Progenitor cell of endocrine pancreas (in vitro differentiated cells): ENCODE results near the gene PPL. TPM values are rescaled to one million over a fixed set of nuclear protein-coding genes. Genes with fewer than 3 reads are reported as not detected.

Experiments
- DNase-seq: peaks from one replicate; pipeline ENCODE4 v3.0.0; 2021; ENCODE audit warnings: low spot score; ENCODE audit not compliant: unreplicated experiment
- H3K27ac Mint-ChIP-seq: 2 replicates; pipeline ENCODE4 v1.8.0; 2021; ENCODE audit warnings: mild to moderate bottlenecking, moderate library complexity, mixed read lengths
- H3K27me3 Mint-ChIP-seq: 2 replicates; pipeline ENCODE4 v1.8.0; 2021; ENCODE audit warnings: mixed read lengths
- H3K36me3 Mint-ChIP-seq: 2 replicates; pipeline ENCODE4 v1.8.0; 2022; ENCODE audit warnings: mixed read lengths; ENCODE audit not compliant: insufficient read depth
- H3K4me1 Mint-ChIP-seq: 2 replicates; pipeline ENCODE4 v1.8.0; 2021; ENCODE audit warnings: low read depth, mixed read lengths
- H3K4me3 Mint-ChIP-seq: 2 replicates; pipeline ENCODE4 v1.8.0; 2021; ENCODE audit warnings: low read depth, mild to moderate bottlenecking, moderate library complexity, mixed read lengths
- H3K9me3 Mint-ChIP-seq: 2 replicates; pipeline ENCODE4 v1.8.0; 2021; ENCODE audit warnings: low read depth, mixed read lengths
- total RNA-seq: library from RNA; stranded (reverse); gene quantifications from 2 replicates; pipeline ENCODE4 v1.2.1, GENCODE V29; 2021
- TF ChIP-seq, protein P1 (sequence below): fragments of 200-600 bp; sonication (generic); IDR thresholded peaks from one replicate; pipeline ENCODE4 v1.5.0; 2021; ENCODE audit warnings: antibody characterized with exemption, mild to moderate bottlenecking; ENCODE audit not compliant: unreplicated experiment

PPL gene
- total RNA-seq, 1 donor from 2014 or later: 64.1 TPM

DNA sequence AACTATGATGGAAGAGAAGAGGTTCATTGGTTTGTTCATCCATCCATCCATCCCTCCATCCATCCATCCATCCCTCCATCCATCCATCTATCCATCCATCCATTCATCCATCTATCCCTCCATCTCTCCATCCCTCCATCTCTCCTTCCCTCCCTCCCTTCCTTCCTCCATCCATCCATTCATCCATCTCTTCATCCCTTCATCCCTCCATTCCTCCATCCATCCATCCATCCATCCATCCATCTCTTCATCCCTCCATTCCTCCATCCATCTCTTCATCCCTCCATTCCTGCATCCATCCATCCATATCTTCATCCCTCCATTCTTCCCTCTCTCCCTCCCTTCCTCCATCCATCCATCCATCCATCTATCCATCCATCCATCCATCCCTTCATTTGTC is 10.0 kb upstream of the PPL start:
- DNase-seq: no peak
- H3K9me3 Mint-ChIP-seq: no peaks in the 10 kb centered on the region
- TF ChIP-seq, protein P1, sequence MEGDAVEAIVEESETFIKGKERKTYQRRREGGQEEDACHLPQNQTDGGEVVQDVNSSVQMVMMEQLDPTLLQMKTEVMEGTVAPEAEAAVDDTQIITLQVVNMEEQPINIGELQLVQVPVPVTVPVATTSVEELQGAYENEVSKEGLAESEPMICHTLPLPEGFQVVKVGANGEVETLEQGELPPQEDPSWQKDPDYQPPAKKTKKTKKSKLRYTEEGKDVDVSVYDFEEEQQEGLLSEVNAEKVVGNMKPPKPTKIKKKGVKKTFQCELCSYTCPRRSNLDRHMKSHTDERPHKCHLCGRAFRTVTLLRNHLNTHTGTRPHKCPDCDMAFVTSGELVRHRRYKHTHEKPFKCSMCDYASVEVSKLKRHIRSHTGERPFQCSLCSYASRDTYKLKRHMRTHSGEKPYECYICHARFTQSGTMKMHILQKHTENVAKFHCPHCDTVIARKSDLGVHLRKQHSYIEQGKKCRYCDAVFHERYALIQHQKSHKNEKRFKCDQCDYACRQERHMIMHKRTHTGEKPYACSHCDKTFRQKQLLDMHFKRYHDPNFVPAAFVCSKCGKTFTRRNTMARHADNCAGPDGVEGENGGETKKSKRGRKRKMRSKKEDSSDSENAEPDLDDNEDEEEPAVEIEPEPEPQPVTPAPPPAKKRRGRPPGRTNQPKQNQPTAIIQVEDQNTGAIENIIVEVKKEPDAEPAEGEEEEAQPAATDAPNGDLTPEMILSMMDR: no peak
- H3K4me3 Mint-ChIP-seq: no peak overlapping the region
- peaks cover 35% of the 10 kb centered on the region for H3K4me1 Mint-ChIP-seq
- H3K36me3 Mint-ChIP-seq: no peaks in the 10 kb centered on the region
- no peaks in the 10 kb centered on the region for H3K27me3 Mint-ChIP-seq
- H3K27ac Mint-ChIP-seq: peak overlapping the region; percentile 80

DNA sequence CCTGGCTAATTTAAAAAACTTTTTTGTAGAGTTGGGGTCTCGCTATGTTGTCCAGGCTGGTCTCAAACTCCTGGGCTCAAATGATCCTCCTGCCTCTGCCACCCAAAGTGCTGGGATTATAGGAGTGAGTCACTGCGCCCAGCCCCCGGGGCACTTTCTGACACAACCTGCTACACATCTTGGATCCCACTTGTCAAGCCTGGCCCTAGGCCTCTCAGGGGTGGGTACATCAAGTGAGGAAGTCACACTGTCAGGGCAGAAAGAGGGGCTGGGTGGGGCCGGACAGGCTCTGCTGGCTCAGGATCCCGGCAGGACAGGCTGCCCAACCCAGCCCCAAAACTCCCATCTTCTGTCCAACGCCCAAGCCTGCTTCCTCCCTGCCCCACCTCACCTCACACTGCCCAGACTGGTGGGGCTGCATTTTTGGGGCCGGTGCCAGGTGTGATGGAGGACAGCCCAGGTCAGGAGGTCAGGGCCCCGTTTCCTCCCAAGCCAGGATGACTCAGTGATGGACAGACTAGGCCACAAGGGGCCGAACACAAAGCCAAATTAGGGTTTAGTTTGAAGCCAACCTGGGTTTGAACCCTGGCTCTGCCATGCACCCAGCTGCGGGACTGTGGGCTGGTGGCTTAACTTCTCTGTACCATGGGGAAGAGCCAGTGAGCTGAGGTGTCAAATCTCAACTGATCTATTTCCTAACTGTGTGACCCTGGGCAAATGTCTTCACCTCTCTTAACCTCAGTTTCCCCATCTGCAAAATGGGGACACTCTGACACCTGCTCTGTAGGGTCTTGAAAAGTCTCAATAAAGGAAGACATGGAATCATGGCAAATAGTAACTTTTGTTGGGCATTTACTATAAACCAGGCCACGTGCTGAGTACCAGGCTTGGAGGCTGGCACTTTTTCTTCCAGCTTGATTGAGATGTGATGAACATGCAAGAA is 8.9 kb upstream of the PPL start:
- TF ChIP-seq, protein P1: no peak
- Mint-ChIP-seq H3K27ac (peak overlapping the region; percentile 97), H3K36me3 (no peaks in the 10 kb centered on the region), H3K9me3 (no peaks in the 10 kb centered on the region), H3K27me3 (no peaks in the 10 kb centered on the region), H3K4me3 (no peak overlapping the region), H3K4me1 (peaks cover 35% of the 10 kb centered on the region)
- DNase-seq: no peak

- Mint-ChIP-seq H3K27ac (peak overlapping the region; percentile 97), H3K4me1 (peaks cover 35% of the 10 kb centered on the region), H3K27me3 (no peaks in the 10 kb centered on the region), H3K9me3 (no peaks in the 10 kb centered on the region), H3K36me3 (no peaks in the 10 kb centered on the region), H3K4me3 (no peak overlapping the region)
- DNase-seq: peak; percentile 53
- TF ChIP-seq, protein P1: no peak
Observed at GRCh38 chr16:4944333-4945281, 7.7 kb upstream of the PPL start.

- H3K4me3 Mint-ChIP-seq: no peak overlapping the region
- H3K9me3 Mint-ChIP-seq: no peaks in the 10 kb centered on the region
- peaks cover 25% of the 10 kb centered on the region for H3K4me1 Mint-ChIP-seq
- TF ChIP-seq, protein P1: no peak
- peak overlapping the region; percentile 95 for H3K27ac Mint-ChIP-seq
- no peaks in the 10 kb centered on the region for H3K36me3 Mint-ChIP-seq
- no peak for DNase-seq
- H3K27me3 Mint-ChIP-seq: no peaks in the 10 kb centered on the region
Observed at GRCh38 chr16:4942481-4942880, 5.5 kb upstream of the PPL start.

- Mint-ChIP-seq H3K9me3 (no peaks in the 10 kb centered on the region), H3K27me3 (no peaks in the 10 kb centered on the region), H3K4me1 (peaks cover 21% of the 10 kb centered on the region), H3K36me3 (no peaks in the 10 kb centered on the region), H3K4me3 (no peak overlapping the region), H3K27ac (peak overlapping the region; percentile 24)
- no peak for DNase-seq
- TF ChIP-seq, protein P1: no peak
Observed at GRCh38 chr16:4940719-4941118, 3.8 kb upstream of the PPL start.
